WTC11 (cell line): ENCODE results near the gene PDE8B. TPM values are rescaled to one million over a fixed set of nuclear protein-coding genes. Genes with fewer than 3 reads are reported as not detected.

ENCODE experiments used
- ATAC-seq: fragments of 200-7000 bp; cut with Tn5 transposase; 2 replicates; pipeline ENCODE4 v1.10.0; 2021; ENCODE audit warnings: mild to moderate bottlenecking, moderate library complexity
- CTCF ChIA-PET: fragments of 300-600 bp; sonication (Branson Sonifier 250); formaldehyde crosslinking; loops from one replicate; lab custom pipeline; 2021; ENCODE audit warnings: antibody characterized with exemption; lab: Charles Lee
- POLR2A ChIA-PET: fragments of 350-600 bp; sonication (Branson Sonifier 250); formaldehyde crosslinking; loops from one replicate; lab custom pipeline; 2021; ENCODE audit warnings: antibody characterized with exemption; lab: Charles Lee
- DNase-seq: peaks from one replicate; pipeline ENCODE4 v3.0.0; 2021; ENCODE audit warnings: low spot score
- H3K27ac Mint-ChIP-seq: 2 replicates; pipeline ENCODE4 v1.8.0; 2021; ENCODE audit warnings: mixed read lengths
- H3K27me3 Mint-ChIP-seq: 2 replicates; pipeline ENCODE4 v1.8.0; 2021; ENCODE audit warnings: low read depth, mild to moderate bottlenecking, moderate library complexity, mixed read lengths
- H3K36me3 Mint-ChIP-seq: 2 replicates; pipeline ENCODE4 v1.8.0; 2021; ENCODE audit warnings: mixed read lengths
- H3K4me1 Mint-ChIP-seq: 2 replicates; pipeline ENCODE4 v1.8.0; 2022; ENCODE audit warnings: mixed read lengths
- H3K4me3 Mint-ChIP-seq: 2 replicates; pipeline ENCODE4 v1.8.0; 2021; ENCODE audit warnings: mild to moderate bottlenecking, moderate library complexity, mixed read lengths
- H3K9me3 Mint-ChIP-seq: 2 replicates; pipeline ENCODE4 v1.8.0; 2021; ENCODE audit warnings: mixed read lengths
- CREB1 ChIP-seq: sonication (generic); formaldehyde crosslinking; IDR thresholded peaks from 2 replicates; pipeline ENCODE4 v1.8.0; 2023; ENCODE audit warnings: mild to moderate bottlenecking, missing genetic modification reagents
- E2F1 ChIP-seq: sonication (generic); formaldehyde crosslinking; IDR thresholded peaks from 2 replicates; pipeline ENCODE4 v1.8.0; 2022; ENCODE audit warnings: mild to moderate bottlenecking, missing genetic modification reagents
- ELF4 ChIP-seq: sonication (generic); formaldehyde crosslinking; IDR thresholded peaks from 2 replicates; pipeline ENCODE4 v1.8.1; 2022; ENCODE audit warnings: low read depth, mild to moderate bottlenecking, moderate library complexity, missing genetic modification reagents
- FOXJ3 ChIP-seq: sonication (generic); formaldehyde crosslinking; IDR thresholded peaks from 2 replicates; pipeline ENCODE4 v1.9.0; 2021; ENCODE audit warnings: missing genetic modification reagents, mild to moderate bottlenecking, borderline replicate concordance
- IRF1 ChIP-seq: sonication (generic); formaldehyde crosslinking; IDR thresholded peaks from 2 replicates; pipeline ENCODE4 v1.8.0; 2023; ENCODE audit warnings: missing genetic modification reagents
- RORB ChIP-seq: fragments of 250-450 bp; sonication (Bioruptor Pico); IDR thresholded peaks from 2 replicates; pipeline ENCODE4 v1.9.0; 2021; ENCODE audit warnings: mild to moderate bottlenecking
- STAT6 ChIP-seq: sonication (generic); formaldehyde crosslinking; conservative IDR thresholded peaks from 2 replicates; pipeline ENCODE4 v1.8.1; 2023; ENCODE audit warnings: mild to moderate bottlenecking, low read depth, missing genetic modification reagents, moderate library complexity
- TEAD4 ChIP-seq: sonication (generic); formaldehyde crosslinking; IDR thresholded peaks from 2 replicates; pipeline ENCODE4 v1.8.0; 2022; ENCODE audit warnings: mild to moderate bottlenecking, missing genetic modification reagents
- USF2 ChIP-seq: sonication (generic); formaldehyde crosslinking; IDR thresholded peaks from 2 replicates; pipeline ENCODE4 v1.8.1; 2023; ENCODE audit warnings: mild to moderate bottlenecking, missing genetic modification reagents, moderate library complexity
- ZMAT4 ChIP-seq: fragments of 250-450 bp; sonication (Bioruptor Pico); IDR thresholded peaks from 2 replicates; pipeline ENCODE4 v1.9.0; 2021; ENCODE audit warnings: mild to moderate bottlenecking
- ZNF423 ChIP-seq: fragments of 250-450 bp; sonication (Bioruptor Pico); IDR thresholded peaks from 2 replicates; pipeline ENCODE4 v2.1.2; 2022; ENCODE audit warnings: mild to moderate bottlenecking, moderate library complexity
- ZNF512 ChIP-seq: sonication (generic); formaldehyde crosslinking; IDR thresholded peaks from 2 replicates; pipeline ENCODE4 v1.8.1; 2022; ENCODE audit warnings: missing genetic modification reagents, borderline replicate concordance
- ZNF532 ChIP-seq: fragments of 250-450 bp; sonication (Bioruptor Pico); IDR thresholded peaks from 2 replicates; pipeline ENCODE4 v1.9.0; 2021; ENCODE audit warnings: mild to moderate bottlenecking, borderline replicate concordance
- ZSCAN18 ChIP-seq: fragments of 250-450 bp; sonication (Bioruptor Pico); IDR thresholded peaks from 2 replicates; pipeline ENCODE4 v2.1.2; 2022; ENCODE audit warnings: mild to moderate bottlenecking, moderate library complexity
- total RNA-seq: library from RNA; stranded (reverse); gene quantifications from 3 replicates; pipeline ENCODE4 v1.2.3, GENCODE V29; 2021

The PDE8B gene
- total RNA-seq, 1 experiment from 2014 or later, result 0.31 TPM

GRCh38 chr5:77310494-77311213, 100.2 kb downstream of the PDE8B start:
- ChIA-PET CTCF (no interaction called here), POLR2A (no interaction called here)
- Mint-ChIP-seq H3K27me3 (peaks cover 31% of the 10 kb centered on the region), H3K4me1 (peaks cover 4% of the 10 kb centered on the region), H3K4me3 (no peak overlapping the region), H3K27ac (no peak overlapping the region), H3K9me3 (no peaks in the 10 kb centered on the region), H3K36me3 (no peaks in the 10 kb centered on the region)
- DNase-seq (no peak), ATAC-seq (no peak)
- no peak for TF ChIP-seq ZSCAN18 (CRISPR knock-in tag)
- no peak for TF ChIP-seq ZNF423 (CRISPR knock-in tag)
- no peak for TF ChIP-seq ZMAT4 (CRISPR knock-in tag)
- TF ChIP-seq USF2 (CRISPR knock-in tag), result no peak
- TF ChIP-seq RORB (CRISPR knock-in tag), result no peak
- no peak for TF ChIP-seq TEAD4 (CRISPR knock-in tag)
- TF ChIP-seq E2F1 (CRISPR knock-in tag), result no peak
- TF ChIP-seq FOXJ3 (CRISPR knock-in tag), result no peak
- no peak for TF ChIP-seq STAT6
- TF ChIP-seq IRF1, result no peak
- TF ChIP-seq CREB1 (CRISPR knock-in tag), result no peak
- no peak for TF ChIP-seq ZNF532 (CRISPR knock-in tag)
- no peak for TF ChIP-seq ELF4 (CRISPR knock-in tag)
- TF ChIP-seq ZNF512, result no peak
